HPDE6-E6E7 (cell line): ENCODE results near the gene CLCNKB.
A peak's percentile ranks its signal among the peaks of the same experiment; 100 is the strongest.
"Not testable (repeated sequence)": the region's sequence is repeated elsewhere in the genome, so short reads cannot be mapped to it uniquely, and the experiment has no call there.

Experiments used
- DNase-seq: peaks from one replicate; pipeline ENCODE4 v3.0.0; 2011; ENCODE audit warnings: missing footprints; ENCODE audit errors: extremely low spot score

Gene CLCNKB

DNA sequence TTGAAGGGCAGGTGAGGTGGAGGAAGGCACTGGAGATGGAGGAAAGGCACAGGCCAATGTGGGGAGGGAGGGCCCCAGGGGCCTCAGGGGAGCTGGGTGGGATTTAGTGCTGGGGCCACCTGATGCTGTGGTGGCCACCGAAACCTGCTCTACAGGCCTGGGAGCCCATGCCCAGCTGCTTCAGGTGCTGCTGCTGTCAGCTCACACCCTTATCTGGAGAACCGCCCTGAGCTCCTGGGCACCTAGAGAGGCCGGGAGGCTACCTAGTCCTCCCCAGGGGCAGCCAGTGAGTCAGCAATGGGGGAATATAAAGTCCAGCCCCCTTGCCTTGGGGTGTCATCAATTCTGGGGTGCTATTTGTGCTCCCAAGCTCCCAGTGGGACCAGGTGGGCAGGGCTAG lies 17.7 kb downstream of the CLCNKB start:
- no peak for DNase-seq

DNA sequence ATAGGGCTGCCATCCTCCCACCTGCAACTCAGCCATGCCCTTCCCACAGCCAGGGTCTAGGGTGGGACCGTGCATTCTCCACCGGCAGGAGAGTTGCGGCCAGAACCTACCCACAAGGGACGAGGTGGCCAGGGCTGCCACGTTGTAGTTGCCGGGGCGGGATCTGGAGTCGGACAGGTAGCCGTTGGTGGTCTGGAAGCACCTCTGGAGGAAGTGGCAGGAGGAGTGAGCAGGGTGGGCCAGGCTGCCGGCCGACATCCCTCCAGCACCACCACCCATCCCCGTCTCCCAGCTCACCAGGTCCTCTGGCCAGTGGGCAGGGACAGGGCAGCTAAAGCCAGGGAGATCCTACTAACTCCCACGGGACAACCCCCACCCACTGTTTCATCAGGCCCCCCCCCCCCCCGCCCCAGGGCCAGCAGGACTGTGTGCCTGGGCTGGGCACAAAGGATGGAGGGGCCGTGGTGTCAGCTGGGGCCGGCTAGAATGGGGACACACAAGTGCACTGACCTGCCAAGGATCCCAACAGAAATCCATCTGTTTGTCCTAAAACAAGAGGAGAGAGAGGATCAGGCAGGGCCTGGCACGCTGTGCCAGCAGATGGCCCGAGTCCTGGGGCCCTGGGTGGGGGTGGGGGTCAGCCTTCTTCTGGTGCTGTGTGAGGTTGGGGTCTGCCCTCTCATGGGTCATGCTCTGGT lies 18.6 kb downstream of the CLCNKB start:
- DNase-seq, result not testable (repeated sequence)

DNA sequence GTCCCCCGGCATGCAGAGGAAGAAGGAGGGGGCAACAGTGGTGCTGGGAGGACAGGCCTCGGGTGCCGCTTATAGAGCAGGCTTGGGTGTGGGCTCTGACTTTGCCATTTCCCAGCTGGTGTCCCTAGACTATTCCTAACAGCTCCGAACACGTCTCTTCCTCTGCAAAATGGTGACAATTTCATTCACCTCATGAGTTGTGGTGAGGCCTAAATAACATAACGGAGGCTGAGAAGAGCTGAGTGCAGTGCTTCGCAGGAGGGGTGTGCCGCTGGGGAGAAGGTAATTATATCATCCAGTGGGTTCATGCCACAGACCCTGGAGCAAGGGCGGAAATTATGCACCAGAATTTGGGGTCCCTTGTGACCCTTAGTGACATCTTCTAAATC lies 19.1 kb downstream of the CLCNKB start:
- not testable (repeated sequence) for DNase-seq

DNA sequence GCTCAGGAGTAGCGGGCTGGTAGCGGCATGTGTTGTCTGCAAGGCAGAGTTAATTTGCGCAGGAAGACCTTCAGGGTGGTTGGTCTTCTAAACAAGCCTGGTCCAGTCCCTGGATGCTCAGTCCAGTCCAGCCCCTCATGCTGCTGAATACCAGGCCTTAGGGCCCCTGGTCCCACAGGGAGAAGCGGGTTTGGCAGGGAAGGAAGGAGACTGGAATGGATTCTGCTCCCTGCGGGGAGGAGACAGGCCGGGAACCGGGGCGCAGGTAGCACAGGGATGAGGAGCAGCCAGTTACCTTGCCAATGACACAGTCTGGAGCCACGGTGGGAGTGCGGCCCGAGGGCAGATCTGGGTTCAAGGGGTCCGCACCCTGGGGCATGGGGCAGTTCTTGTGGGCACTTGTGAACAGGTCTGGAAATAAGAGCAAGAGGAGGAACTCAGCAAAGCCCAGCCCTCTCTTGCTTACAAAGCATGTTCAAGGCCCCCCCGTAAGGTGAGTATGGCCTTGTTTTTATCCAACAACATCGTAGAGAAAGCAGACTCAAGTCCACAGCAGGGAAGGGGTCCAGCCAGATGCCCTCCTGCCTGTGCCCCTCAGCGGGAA lies 19.7 kb downstream of the CLCNKB start:
- no peak for DNase-seq

DNA sequence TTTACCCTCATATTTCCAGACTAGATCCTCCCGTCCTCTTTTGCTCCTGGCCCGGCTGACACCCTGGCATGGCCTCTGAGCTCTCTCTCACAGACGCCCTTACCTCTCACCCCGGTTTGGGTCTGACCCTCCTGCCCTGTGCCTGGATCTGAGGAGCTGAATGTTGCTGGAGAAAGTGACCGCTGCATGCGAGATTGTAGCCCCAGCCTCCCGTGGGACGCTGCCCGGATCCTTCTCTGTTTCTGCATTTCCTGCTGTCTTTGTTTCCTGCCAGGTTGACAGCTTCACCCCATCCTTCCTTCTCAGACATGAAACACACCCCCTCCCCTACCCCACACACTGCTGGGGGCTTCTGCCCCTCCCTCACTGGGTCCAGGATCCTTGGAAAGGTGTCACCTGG lies 20.3 kb downstream of the CLCNKB start:
- no peak for DNase-seq

DNA sequence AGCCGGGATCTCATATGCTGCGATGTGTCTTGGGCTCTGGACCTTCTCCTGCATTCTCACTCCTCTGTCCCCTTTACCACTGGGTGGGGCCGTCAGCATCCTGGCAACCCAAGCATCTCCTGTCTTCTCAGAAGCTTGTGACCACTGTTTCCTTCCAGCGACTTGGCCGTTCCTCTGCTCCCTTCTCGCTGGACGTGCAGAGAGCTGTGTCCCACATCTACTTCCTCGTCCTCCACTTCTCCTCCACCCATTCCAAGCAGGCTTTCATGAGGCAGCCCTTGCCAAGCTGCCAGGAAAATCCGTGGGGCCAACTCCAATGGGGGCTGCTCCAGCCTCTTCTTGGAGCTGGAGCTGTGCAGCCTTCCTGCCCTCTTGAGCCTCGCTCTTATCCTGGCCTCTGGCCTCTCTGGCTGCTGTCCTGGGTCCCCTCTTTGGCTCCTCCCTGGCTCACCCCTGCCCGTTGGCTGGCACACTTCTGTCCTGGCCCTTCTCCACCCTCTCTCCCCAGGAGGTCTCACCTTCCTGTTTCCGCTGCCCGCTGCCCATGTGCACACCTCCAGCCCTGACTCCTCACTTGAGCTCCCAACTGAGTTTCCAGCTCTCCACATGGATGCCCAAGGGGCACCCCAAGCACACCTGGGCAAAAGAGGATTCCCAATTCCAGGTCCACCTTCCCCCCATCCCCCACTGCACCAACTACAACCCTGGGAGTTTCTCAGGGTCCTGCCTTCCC lies 21.1 kb downstream of the CLCNKB start:
- no peak for DNase-seq

DNA sequence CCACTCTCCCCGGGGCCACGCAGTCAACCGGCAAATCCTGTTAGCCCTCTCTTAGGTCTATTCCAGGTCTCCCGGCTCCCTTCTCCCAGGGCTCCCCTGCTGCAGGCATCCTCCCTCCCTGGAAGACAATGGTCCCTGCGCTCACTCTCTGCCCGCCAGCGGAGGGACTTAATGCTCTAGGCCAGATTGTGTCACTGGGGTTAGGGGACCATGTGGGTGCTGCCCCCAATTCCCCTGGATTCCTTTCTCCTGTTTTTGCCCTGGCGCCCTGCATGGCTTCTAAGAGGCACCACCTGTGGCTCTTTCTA lies 21.6 kb downstream of the CLCNKB start:
- DNase-seq, result no peak

DNA sequence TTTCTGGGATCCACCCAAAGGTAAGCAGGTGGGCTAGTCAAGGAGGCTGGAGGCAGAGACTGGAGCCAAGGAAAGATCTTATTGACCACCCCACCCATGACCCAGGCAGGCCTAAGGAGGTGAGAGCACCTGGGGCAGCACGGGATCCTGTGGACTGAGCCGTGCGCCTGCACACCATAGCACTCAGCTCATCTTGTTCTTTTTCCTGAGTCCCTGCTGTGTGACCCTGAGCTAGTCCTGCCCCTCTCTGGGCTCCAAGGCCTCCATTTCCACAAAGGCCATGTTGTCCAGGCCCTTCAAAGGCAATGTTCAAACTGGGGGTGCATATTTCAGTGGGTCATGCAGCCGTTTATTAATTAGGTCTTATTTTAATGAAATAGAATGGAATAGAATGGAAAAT lies 22.7 kb downstream of the CLCNKB start:
- DNase-seq, result no peak

DNA sequence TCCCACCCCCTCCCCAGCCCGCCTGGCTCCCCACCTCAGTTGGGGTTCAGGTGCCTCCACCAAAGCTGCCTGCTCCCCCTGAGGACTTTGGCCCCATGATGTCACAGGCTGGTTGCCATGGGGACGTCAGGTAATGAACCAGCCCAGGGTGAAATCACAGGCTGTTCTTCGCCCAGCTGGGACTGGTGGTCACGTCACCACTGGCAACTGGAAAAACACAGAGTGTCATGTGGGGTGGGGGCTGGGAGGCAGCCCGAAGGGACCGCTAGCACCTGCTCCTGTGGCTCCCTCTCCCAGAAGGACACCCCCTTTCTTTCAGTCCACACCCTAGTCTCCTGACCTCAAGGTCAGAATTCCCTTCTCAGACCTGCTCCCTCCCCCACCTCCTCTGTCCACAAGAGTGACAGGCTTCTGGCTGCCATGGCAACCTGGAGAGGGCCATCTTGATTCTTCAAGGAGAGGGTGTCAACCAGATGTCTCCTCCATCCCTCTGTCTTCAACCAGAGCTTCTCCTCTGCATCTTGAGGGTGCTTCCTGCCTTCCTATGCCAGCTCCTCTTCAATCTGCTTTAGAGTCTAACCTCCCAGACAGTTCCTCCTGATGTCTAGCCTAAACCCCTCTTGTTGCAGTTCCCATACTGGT lies 23.7 kb downstream of the CLCNKB start:
- DNase-seq, result peak; percentile 78

DNA sequence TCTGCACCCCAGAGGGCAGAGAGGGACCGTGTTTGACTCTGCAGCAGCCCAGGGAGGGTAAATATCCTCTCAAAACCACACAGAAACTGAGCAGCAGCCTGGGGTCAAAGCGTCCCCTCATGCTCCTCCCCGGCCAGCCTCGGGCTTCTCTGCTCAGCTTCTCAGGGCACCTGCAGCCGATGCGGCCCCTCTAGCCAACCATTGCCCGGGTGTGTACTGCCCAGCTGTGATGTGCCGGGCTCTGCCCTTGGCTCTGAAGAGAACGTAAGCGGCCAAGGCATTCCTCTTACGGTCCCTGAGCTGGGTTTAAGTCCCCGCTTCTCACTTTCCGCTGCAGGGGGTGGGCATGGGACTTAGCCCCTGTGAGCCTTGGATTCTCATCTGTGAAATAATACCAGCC lies 24.4 kb downstream of the CLCNKB start:
- no peak for DNase-seq

DNA sequence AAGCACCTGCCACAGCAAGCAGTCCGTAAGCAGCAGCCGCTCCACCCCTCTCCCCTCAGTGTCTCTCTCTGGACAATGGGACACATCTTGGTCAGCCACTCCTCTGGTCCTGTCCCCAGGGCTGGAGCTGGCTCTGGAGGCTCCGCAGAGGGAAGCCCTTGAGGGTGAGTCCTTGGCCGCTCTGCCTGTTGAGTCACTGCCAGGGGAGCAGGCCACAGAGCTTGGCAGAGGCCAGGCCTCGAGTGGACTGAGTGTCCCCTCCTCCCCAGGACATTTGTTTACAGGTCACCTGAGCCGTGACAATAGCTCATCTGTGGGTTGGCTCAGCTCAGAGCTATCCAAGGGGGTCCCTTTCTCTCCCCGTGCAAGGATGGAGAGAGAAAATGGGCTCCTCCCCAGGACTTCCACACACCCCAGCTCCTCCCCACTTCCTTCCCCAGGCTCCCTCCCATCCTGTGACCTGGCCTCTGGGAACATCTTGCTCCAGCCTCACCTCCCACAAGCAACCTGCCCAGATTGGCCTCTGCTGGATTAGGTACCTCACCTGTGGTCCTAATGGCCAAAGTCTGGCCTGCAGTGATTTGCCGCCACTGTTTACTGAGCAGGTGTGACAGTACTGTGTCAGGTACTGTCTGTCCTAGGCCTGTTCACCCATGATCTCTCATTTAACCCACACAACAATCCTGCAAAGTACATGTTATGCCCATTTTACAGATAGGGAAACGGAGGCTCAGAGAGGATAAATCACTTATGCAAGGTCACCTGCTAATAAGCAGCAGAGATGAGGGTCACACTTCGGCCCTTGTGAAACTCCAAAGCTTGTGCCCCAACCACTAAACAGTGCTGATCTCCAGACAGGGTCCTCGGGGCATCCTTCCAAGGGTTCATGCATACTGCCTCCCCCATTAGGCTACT lies 25.0 kb downstream of the CLCNKB start:
- DNase-seq, result no peak

DNA sequence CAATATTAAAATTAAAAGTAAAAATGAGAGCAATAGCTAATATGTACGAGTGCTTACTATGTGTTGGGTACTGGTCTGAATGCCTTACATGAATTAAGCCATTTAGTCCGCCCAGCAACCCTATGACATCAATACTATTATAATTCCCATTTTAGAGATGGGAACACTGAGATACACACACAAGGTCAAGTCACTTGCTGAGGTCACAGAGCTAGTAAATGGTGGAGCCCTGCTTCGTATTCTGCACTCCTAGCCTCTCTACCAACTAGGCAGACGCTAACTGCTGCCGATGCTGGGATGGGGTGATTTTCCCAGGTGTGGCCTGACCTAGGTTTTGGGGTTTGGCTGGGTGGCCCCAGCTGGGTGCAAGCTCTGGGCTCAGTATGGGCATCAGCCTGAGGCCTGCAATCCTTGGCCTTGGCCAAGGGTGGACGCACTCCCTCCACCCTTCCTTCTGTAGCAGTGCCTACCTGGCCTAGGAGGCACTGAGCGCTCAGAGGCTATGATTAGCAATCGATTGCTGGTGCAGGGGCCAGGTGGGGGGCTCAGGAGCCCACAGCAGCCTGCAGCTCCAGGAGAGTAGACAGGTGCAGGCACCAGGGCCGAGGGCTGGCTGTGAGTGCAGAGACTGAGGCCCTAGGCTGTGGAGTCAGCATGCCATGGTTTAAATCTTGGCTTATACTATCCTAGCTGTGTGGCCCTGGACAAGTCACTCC lies 27.2 kb downstream of the CLCNKB start:
- DNase-seq, result no peak

DNA sequence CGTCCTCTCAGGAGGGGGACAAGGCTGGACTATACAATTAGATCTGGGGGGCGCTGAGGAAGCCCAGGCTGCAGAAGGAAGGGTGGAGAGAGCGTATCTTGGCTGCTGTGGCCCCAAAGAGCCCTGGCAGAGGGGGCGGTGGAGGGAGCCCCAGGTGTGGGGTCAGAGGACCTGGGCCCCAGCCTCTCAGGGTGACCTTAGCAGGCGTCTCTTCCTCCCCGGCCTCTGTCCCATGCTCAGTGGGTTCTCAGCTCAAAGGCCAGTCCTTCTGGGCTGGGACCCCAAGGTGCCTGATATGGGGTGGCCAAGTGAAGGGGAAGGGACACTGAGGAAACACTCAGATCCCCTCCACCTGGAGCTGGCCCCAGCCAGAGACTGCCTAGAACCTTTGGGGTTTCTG lies 28.0 kb downstream of the CLCNKB start:
- DNase-seq, result no peak

DNA sequence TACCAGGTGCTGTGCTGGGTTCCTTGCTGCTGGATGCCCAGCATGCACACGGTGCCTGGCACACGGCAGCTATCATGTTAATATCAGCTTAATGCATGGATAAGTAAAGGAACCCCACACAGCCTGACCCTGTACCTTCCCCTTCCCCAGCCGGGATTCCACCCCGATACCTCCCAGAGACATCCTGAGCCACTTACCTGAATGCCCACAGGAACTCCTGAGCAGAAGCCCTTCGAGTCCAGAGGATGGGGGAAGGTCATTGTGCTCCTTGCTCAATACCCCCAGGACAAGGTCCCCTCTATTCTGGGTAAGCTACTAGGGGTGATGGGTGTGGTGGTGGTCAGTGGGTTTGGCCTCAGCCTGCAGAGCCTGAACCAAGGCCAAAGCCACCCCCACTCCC lies 28.5 kb downstream of the CLCNKB start:
- no peak for DNase-seq

DNA sequence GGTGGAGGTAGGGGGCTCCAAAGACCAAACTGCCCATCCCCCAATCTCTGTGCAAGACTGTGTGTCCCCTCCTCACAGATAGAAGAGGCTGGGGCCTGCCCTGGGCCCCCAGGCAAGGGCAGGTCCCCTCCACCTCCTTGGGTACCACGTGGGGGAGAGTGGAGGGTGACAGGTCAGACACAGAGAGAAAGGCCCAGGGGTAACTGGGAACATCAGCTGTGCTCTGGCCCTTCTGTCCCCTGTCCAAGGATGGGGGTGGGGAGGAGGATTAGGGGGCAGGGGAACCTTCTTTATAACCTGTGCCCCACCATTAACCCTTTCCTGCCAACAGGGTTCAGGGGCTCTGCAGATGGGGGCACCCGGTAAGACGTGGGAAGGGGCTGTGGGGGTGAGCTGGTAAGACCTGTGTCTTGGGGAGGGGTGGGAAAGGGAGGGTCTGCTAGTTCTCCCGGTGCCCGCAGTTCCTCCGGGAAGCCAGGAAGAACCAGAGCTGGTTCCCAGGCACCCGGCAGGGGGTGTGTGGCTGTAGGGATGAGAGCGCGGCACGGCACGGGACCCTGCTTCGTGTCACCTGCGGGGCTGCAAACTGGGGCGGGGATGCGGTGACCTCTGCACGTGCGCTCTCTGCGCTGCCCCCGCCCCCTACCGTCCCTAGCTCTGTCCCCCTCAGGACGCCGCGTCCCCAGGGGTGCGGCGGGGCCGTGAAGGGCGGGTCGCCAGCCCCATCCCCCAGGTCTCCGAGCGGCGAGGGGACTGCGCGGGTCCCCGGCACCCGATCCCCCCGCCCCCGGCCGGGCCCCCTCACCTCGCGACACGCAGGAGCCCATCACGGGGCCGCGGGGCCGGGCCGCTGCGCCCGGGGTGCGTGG lies 29.3 kb downstream of the CLCNKB start:
- no peak for DNase-seq

DNA sequence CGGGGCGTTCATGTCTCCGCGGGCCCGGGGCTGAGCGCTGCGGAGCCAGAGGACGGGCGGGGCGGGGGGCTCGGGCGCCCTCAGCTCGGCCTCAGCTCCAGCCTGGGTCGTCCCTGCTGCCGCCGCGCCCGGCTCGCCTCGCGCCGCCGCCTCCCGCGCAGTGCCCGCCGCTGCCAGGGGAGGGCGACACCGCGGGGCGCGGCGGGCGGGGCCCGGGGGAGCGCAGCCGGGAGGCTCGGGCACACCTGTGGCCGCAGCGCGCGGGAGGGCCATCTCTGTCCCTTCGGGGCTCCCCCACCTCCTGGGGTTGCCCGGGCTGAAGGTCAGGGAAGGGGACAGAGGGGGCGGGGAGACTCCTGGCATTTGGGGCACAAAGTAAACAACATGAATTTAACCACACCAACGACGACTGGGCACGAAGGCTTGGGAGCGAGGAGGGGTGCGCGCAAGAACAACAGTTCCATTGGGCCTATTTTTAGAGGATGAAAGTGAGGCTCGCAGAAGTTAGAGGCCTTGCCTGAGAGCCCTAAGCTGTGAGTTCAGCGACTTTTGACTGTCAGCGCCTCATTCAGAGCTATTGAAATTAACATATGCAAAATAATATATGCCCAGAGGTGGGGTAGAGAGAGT lies 30.0 kb downstream of the CLCNKB start, which contains the start of gene FAM131C:
Gene FAM131C, minus strand, starts transcription at position 162 of the 630 bp plus-strand sequence. CDS start 209 bp downstream, outside the sequence.
- DNase-seq, result peak; percentile 75

DNA sequence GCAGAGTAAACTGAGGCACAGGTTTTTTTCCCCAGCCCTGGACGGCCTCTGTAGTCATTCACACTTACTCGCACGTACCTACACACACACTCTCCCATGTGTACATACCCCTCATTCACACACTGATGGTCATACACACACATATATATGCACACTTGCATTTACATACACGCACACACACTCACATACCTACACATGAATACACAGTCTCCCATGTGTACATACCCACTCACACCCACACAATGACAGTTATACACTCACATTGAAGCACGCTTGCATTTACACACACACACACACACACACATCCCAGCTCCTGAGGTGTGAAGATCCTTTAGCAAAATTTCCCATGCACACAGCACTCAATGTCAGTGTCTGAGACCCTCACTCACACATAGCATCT lies 30.6 kb downstream of the CLCNKB start:
- DNase-seq, result no peak

DNA sequence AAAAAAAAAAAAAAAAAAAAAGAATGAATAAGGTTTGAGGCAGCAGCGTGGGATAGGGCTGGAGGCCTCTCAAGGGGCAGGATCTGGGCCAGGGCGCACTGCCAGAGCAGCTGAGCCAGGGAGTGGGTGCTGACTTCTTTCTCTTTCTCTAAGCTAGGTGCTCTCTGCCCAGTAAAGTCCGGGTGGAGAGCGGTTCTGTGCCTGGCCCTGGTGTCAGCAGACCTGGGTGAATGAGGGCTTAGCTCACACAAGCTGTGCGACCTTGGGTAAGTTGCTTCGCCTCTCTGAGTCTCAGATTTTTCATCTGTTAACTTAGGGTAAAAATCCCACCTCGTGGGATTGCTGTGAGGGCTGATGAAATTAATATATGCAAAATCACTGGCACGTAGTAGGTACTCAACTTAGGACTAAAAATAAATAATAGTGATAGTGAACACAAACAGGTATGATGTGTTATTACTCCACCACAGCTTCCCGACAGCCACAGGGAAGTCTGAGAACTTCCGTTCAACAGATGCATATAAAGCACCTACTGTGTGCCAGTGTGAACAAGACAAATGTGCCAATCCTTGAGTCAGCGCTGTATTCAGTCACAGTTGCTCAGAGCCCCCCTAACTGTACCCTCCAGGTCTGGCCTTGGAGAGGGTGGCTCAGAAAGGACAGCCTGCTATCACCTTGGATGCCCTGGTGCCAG lies 31.9 kb downstream of the CLCNKB start:
- DNase-seq, result no peak
